ENCODE data around the gene ZBTB7B.

The ZBTB7B gene

GRCh38 chr1:155061381-155062150, 59.0 kb downstream of the ZBTB7B start:
- DNase-seq (ENCODE audit: low read depth) = peak; percentile 97

- DNase-seq (ENCODE audit: low read depth) = no peak
Measured at GRCh38 chr1:155062151-155062686, 59.6 kb downstream of the ZBTB7B start.

GRCh38 chr1:155062702-155063411, 60.3 kb downstream of the ZBTB7B start:
- DNase-seq (ENCODE audit: low read depth) = peak; percentile 70

- peak; percentile 76 for DNase-seq (ENCODE audit: low read depth)
Measured at GRCh38 chr1:155063550-155064110, 61.0 kb downstream of the ZBTB7B start, which contains the start of gene EFNA4. EFNA4 (plus strand) TSS chr1:155063740; CDS start chr1:155063824, 84 bp downstream.

- DNase-seq (ENCODE audit: low read depth) = no peak
Measured at GRCh38 chr1:155064111-155064831, 61.7 kb downstream of the ZBTB7B start.

- DNase-seq (ENCODE audit: low read depth) = no peak
Measured at GRCh38 chr1:155064832-155065429, 62.3 kb downstream of the ZBTB7B start.

- no peak for DNase-seq (ENCODE audit: low read depth)
Measured at GRCh38 chr1:155066777-155067176, 64.2 kb downstream of the ZBTB7B start.
